Ovary (tissue), 9 donors: ENCODE results near the gene CRYGD. TPM values are rescaled to one million over a fixed set of nuclear protein-coding genes. Genes with fewer than 3 reads are reported as not detected.

Source experiments
- DNase-seq, 5 donors: peaks; one replicate each; pipeline ENCODE4 v3.0.0-alpha.2; 2019 to 2020
- H3K27ac ChIP-seq, 2 donors: fragments of 200-600 bp; one replicate each; pipeline versions ENCODE4 v1.5.1 to v1.8.0; 2019 to 2022
- H3K27me3 ChIP-seq: fragments of 200-600 bp; one replicate; pipeline ENCODE4 v1.8.0; 2022
- H3K36me3 ChIP-seq: fragments of 200-600 bp; sonication (generic); one replicate; pipeline ENCODE4 v1.5.1; 2019
- H3K4me1 ChIP-seq: one replicate; pipeline ENCODE4 v1.8.1; 2013; ENCODE audit warnings: mild to moderate bottlenecking, moderate library complexity; ENCODE audit not compliant: insufficient read depth
- H3K4me3 ChIP-seq: fragments of 200-600 bp; sonication (generic); one replicate; pipeline ENCODE4 v1.5.1; 2017
- H3K9me3 ChIP-seq, 2 donors: fragments of 200-600 bp in 1 of 2; sonication (generic) in 1 of 2; one replicate each; pipeline versions ENCODE4 v1.5.1 to v1.8.1; 2013 to 2019; ENCODE audit warnings: mild to moderate bottlenecking in 1 of 2, moderate library complexity in 1 of 2
- EP300 ChIP-seq: sonication (generic); formaldehyde crosslinking; IDR thresholded peaks from one replicate; pipeline ENCODE4 v1.6.1; 2017; ENCODE audit warnings: antibody characterized with exemption
- POLR2A ChIP-seq: fragments of 450-650 bp; IDR thresholded peaks from one replicate; pipeline ENCODE4 v1.6.1; 2017; ENCODE audit warnings: antibody characterized with exemption, mild to moderate bottlenecking, moderate library complexity
- WGBS, 3 donors: extraction: QIAGEN DNeasy Blood & Tissue Kit in 1 of 3; methylation state at CpG; one replicate each; pipeline versions ENCODE4 v1.1.5 to v1.1.7; 2013 to 2017; 5-methylcytosine and 5-hydroxymethylcytosine counted together
- intact Hi-C, 4 donors: fragments of 100-400 bp; cut with DNase I; formaldehyde crosslinking; loops; one replicate each; pipeline versions ENCODE4 v1.11.0 to v1.15.1; 2022 to 2023
- polyA plus RNA-seq, 2 donors: library from polyadenylated mRNA; stranded (reverse); fragments of 200-250 nt in 1 of 2; fragments of 350-450 nt in 1 of 2; fragmentation: Illumina TruSeq in 1 of 2; extraction: RNeasy Lipid Tissue Mini Kit (QIAGEN cat#74804) in 1 of 2; gene quantifications; one replicate each; pipeline ENCODE4 v1.2.3, GENCODE V29; 2013 to 2014
- total RNA-seq, 7 donors: library from RNA; depleted of rRNA in 2 of 7; stranded (reverse); fragments of >200 nt in 2 of 7; fragmentation: NEBNext Ultra II Directional in 3 of 7; extraction: Animal tissue kit (Norgen Biotek cat#: 25700) in 3 of 7; gene quantifications; one replicate each; pipeline versions ENCODE4 v1.1.0 to v1.2.4, GENCODE V29; 2016 to 2023
- TF ChIP-seq, protein P1 (sequence below), 3 donors: fragments of 450-650 bp in 2 of 3; fragments of 200-600 bp in 1 of 3; IDR thresholded peaks; one replicate each; pipeline versions ENCODE4 v1.5.1 to v1.8.0; 2016 to 2022; ENCODE audit warnings: antibody characterized with exemption in 3 of 3, mild to moderate bottlenecking in 1 of 3
- donor health status: DM: no; HTN: no; CAD: no; lungs with moderate emphysema.
- donor health status: DM: no; HTN: no; CAD: no.
- donor health status: Bipolar disorder and iron deficiency.
- donor health status: DM: yes; HTN: yes; CAD: no.
- donor health status: DM: no; HTN: no; CAD: no.
- donor health status: DM: yes; HTN: yes; CAD: no.

CRYGD gene
- total and polyA plus RNA-seq, 9 donors: 1.5 to 7.3 (median 3.8) TPM; not detected in 1

DNA sequence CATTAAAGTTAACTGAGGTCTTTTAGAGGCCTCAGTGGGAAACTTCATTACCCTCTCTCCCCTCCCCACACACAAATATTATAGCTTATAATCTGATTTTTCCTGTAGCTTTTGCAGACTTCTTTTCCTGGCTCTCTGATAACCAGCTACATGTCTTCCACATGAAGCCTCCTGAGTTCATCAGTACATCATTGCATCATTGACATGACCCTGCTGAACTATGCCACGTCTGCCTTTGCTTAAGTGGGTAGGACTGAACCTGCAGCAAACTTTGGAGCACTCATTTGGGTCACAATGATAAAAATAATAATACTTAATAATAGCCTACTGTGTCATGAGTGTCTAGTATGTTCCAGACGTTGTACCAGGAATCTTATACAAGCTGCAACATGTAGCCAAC, 32.1 kb upstream of the CRYGD start:
- Histone ChIP-seq H3K4me3 (no peak overlapping the region), H3K4me1 (no peaks in the 10 kb centered on the region), H3K9me3 (no peaks in the 10 kb centered on the region), H3K27me3 (no peaks in the 10 kb centered on the region), H3K36me3 (no peaks in the 10 kb centered on the region), H3K27ac (no peak overlapping the region)
- no peak for DNase-seq
- 78 to 89% (median 80%) methylated on average over 2 of the region's 2 CpGs for WGBS, 3 donors
- no peak for TF ChIP-seq POLR2A
- TF ChIP-seq EP300: no peak
- TF ChIP-seq, protein P1, sequence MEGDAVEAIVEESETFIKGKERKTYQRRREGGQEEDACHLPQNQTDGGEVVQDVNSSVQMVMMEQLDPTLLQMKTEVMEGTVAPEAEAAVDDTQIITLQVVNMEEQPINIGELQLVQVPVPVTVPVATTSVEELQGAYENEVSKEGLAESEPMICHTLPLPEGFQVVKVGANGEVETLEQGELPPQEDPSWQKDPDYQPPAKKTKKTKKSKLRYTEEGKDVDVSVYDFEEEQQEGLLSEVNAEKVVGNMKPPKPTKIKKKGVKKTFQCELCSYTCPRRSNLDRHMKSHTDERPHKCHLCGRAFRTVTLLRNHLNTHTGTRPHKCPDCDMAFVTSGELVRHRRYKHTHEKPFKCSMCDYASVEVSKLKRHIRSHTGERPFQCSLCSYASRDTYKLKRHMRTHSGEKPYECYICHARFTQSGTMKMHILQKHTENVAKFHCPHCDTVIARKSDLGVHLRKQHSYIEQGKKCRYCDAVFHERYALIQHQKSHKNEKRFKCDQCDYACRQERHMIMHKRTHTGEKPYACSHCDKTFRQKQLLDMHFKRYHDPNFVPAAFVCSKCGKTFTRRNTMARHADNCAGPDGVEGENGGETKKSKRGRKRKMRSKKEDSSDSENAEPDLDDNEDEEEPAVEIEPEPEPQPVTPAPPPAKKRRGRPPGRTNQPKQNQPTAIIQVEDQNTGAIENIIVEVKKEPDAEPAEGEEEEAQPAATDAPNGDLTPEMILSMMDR (IDR thresholded peaks at IDR 0.05): no peak
- intact Hi-C loops: no loop called here

DNA sequence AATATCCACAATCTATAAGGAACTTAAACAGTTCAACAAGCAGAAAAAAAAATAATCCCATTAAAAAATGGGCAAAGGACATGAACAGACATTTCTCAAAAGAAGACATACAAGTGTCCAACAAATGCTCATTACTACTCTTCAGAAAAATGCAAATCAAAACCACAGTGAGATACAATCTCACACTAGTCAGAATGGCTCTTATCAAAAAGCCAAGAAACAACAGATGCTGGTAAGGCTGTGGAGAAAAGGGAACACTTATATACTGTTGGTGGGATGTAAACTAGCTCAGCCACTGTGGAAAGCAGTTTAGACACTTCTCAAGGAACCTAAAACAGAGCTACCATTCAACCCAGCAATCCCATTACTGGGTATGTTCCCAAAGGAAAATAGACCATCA, 28.8 kb upstream of the CRYGD start:
- DNase-seq: no peak
- TF ChIP-seq POLR2A: no peak
- TF ChIP-seq EP300: no peak
- TF ChIP-seq, protein P1 (IDR thresholded peaks at IDR 0.05): no peak

DNA sequence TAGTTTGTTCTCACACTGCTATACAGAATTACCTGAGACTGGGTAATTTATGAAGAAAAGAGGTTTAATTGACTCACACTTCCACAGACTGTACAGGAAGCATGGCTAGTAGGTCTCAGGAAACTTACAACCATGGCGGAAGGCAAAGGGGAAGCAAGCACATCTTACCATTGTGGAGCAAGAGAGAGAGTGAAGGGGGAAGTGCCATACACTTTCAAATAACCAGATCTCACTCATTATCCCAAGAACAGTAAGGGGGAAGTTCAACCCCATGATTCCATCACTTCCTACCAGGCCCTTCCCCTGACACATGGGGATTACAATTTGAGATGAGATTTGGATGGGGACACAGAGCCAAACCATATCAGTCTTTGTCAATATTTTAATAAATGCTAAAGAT, 26.6 kb upstream of the CRYGD start:
- Histone ChIP-seq H3K36me3 (no peaks in the 10 kb centered on the region), H3K4me1 (no peaks in the 10 kb centered on the region), H3K27me3 (no peaks in the 10 kb centered on the region), H3K4me3 (no peak overlapping the region), H3K9me3 (no peaks in the 10 kb centered on the region), H3K27ac (no peak overlapping the region)
- 94 to 97% (median 95%) methylated on average over 1 of the region's 1 CpG for WGBS, 3 donors
- no peak for DNase-seq
- TF ChIP-seq, protein P1 (IDR thresholded peaks at IDR 0.05): no peak
- TF ChIP-seq POLR2A: no peak
- TF ChIP-seq EP300: no peak
- intact Hi-C loops: no loop called here

More for the DNA sequence above, 28.8 kb upstream of the CRYGD start:
- no peaks in the 10 kb centered on the region for H3K27me3 ChIP-seq
- H3K9me3 ChIP-seq: no peaks in the 10 kb centered on the region
- H3K4me3 ChIP-seq: no peak overlapping the region
- intact Hi-C loops: no loop called here
- H3K27ac ChIP-seq: no peak overlapping the region
- no peaks in the 10 kb centered on the region for H3K4me1 ChIP-seq
- no peaks in the 10 kb centered on the region for H3K36me3 ChIP-seq

DNA sequence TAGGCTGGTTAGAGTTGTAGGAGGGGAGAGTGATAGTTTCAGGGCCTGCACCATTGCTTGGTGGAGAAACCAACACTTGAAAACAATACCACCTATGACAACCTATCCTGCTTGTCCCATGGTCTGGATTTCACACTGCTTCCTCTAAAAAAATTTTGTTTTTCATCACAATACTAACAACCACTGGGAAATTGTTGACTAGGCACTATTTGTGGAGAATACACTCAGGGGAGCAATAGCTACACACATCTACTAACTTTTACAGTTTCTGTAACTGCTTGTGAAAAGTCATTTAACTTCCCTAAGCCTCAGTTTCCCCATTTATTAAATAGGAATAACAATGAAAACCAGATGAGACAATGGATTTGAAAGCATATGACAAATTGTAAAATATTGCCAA, 25.8 kb upstream of the CRYGD start:
- H3K36me3 ChIP-seq: no peaks in the 10 kb centered on the region
- no peaks in the 10 kb centered on the region for H3K9me3 ChIP-seq
- no peak overlapping the region for H3K27ac ChIP-seq
- no peak for DNase-seq
- H3K4me1 ChIP-seq: no peaks in the 10 kb centered on the region
- intact Hi-C loops: no loop called here
- H3K4me3 ChIP-seq: no peak overlapping the region
- TF ChIP-seq EP300 (no peak), POLR2A (no peak)
- TF ChIP-seq, protein P1 (IDR thresholded peaks at IDR 0.05): no peak
- no peaks in the 10 kb centered on the region for H3K27me3 ChIP-seq

DNA sequence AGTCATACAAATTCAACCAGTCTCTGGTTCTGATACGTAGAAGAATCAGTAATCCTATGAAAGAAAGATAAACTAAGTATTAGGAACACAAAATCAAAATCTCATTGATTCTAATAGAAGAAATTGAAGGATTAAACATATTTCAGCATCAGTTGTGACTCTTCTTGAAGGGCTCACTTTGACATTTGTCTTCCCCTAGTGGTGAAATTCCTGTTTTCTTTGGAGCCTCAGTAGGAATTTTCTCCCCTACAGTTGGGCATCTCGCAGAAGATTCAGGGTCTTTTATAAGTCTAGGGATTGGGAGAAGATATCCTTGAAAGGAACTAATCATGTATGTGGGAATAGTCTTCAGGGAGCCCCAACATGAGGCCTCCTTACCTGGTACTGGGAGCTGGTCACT, 24.5 kb upstream of the CRYGD start:
- no peak for DNase-seq
- Histone ChIP-seq H3K36me3 (no peaks in the 10 kb centered on the region), H3K27me3 (no peaks in the 10 kb centered on the region), H3K4me1 (no peaks in the 10 kb centered on the region), H3K9me3 (no peaks in the 10 kb centered on the region), H3K4me3 (no peak overlapping the region), H3K27ac (no peak overlapping the region)
- 67 to 79% (median 72%) methylated on average over 2 of the region's 2 CpGs for WGBS, 3 donors
- intact Hi-C loops: no loop called here
- TF ChIP-seq, protein P1 (IDR thresholded peaks at IDR 0.05): no peak
- no peak for TF ChIP-seq POLR2A
- no peak for TF ChIP-seq EP300
